ENCODE measurements around the gene C14orf93.

Gene C14orf93

GRCh38 chr14:23045419-23046357, 35.7 kb upstream of the C14orf93 start:
- DNase-seq (ENCODE audit: low read depth in 1 of 2, low spot score in 1 of 2): no peak

GRCh38 chr14:23044840-23045239, 34.9 kb upstream of the C14orf93 start:
- no peak for DNase-seq (ENCODE audit: low read depth in 1 of 2, low spot score in 1 of 2)

- no peak for DNase-seq (ENCODE audit: low read depth in 1 of 2, low spot score in 1 of 2)
These were observed 33.8 kb upstream of the C14orf93 start for GRCh38 chr14:23043754-23044153.

DNA sequence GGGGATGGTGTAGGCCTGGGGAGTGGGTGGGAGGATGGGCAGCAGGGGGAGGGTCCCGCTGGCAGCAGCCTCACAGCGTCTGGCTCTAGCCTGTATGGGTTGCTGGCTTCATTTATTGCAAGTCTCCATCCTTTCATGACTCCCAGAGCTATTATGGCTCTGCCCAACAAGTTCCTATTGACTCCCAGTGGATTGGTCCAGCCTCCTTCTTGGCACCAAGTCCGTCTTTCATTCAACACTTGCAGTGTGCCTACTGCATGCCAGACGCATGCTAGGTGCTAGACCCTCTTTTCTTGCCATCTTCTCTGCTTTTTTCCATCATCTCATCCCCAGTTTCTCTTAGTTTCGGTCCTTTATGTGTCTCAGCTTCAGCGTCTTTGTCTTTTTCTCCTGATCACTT, 33.2 kb upstream of the C14orf93 start:
- no peak for DNase-seq (ENCODE audit: low read depth in 1 of 2, low spot score in 1 of 2)

- DNase-seq (ENCODE audit: low read depth in 1 of 2, low spot score in 1 of 2): no peak
These were observed 32.4 kb upstream of the C14orf93 start, which contains the start of gene PSMB11 for GRCh38 chr14:23042162-23042965. Gene PSMB11, plus strand, starts transcription at chr14:23042212. Its CDS starts 14 bp downstream, at chr14:23042226.

DNA sequence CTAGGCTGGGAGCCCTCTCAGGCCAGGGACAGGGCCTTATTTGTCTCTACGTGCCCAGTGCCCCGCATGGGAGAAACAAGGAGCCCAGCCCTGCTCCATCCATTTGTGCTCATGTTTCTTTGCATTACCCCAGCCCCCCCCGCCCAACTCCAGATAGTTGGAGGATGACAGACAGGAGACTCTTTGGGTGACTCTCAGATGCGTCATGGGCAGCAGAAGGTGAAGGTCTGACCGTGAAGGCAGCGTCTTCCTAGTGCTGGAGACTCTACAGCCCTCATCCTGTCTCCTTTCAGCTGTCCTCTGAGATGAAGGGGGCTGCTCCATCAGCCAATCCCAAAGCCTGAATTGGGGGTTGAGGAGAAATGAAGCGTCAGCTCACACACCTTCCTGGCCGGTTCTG, 31.8 kb upstream of the C14orf93 start:
- no peak for DNase-seq (ENCODE audit: low read depth in 1 of 2, low spot score in 1 of 2)

- DNase-seq (ENCODE audit: low read depth in 1 of 2, low spot score in 1 of 2): no peak
These were observed 30.2 kb upstream of the C14orf93 start for GRCh38 chr14:23040100-23040499.

DNA sequence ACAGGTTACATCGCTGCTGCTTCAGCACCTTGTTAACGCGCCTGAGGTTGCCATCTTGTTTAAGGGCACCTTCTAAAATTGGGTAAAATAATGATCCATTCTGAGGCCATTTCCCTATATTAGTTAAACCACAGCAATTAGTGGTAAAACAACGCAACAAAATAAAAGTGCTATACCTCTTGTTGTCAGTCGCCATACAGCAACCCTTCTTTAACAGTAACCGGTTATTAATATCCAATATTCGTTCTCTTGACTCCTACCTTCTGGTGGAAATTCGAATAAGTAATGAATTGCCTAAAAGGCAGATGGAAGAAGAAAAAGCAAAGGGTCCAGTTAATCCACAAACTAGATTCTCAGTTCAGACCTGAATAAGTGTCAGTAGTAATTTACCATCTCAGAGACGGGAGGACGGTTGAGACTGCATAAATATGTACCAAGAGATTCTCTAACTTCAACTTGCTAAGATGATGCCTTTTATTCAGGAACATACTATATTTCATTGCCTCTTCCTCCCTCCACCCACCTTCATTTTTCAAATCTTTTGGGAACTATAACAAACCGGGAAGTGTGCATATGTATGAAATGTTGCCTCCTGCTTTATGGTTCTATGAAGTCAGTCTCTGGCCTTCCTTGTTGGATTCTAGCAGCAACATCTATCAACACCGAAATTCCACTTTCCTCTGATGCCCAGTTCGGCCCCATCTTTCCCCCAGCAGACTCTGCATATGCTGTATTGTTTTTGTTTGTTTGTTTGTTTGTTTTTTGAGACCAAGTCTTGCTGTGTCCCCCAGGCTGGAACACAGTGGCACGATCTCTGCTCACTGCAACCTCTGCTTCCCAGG, 25.6 kb upstream of the C14orf93 start:
- no peak for DNase-seq (ENCODE audit: low read depth in 1 of 2, low spot score in 1 of 2)

DNA sequence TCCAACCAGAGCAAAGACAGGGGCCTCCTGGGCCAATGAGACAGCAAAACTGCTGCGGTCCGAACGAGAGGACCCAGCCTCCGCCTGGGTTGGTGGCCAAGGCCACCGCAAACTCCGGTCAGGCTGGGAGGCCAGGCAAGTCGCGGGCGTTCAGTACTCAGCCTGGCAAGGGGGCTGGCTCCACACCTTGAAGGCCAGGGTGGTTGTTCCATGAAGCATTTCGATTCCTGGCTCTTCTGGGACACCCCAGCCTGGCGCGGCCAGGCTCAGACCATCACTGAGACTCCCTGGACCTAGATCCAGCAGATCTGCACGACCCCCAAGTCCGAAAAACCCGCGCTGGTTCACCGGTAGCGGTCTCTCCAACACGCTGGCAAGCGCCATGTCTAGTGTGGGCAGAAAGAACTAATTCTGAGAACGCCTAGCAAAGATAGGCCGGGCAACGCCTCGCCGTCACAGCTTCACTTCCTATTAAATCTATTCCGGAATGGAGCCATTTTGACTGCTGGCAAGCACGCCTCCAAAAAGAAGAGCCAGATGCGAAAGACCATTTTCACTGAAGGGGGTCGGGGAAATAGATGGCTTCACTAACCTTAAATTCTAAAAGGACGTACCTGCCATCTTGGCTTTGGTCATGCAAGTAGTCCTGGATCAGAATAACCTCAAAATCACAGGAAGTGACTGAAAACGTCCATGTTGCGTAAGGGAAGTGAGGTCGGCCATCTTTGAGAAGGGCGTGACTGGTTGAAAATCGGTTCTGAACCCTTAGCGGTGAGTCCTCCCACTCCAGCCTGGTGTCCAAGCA, 24.8 kb upstream of the C14orf93 start, which contains the start of gene PSMB5:
Gene PSMB5 (minus strand): TSS at position 403 of the 805 bp plus-strand sequence. CDS start 19 bp downstream, at position 384.
- DNase-seq (ENCODE audit: low read depth in 1 of 2, low spot score in 1 of 2): peak; percentile 72 to 87

DNA sequence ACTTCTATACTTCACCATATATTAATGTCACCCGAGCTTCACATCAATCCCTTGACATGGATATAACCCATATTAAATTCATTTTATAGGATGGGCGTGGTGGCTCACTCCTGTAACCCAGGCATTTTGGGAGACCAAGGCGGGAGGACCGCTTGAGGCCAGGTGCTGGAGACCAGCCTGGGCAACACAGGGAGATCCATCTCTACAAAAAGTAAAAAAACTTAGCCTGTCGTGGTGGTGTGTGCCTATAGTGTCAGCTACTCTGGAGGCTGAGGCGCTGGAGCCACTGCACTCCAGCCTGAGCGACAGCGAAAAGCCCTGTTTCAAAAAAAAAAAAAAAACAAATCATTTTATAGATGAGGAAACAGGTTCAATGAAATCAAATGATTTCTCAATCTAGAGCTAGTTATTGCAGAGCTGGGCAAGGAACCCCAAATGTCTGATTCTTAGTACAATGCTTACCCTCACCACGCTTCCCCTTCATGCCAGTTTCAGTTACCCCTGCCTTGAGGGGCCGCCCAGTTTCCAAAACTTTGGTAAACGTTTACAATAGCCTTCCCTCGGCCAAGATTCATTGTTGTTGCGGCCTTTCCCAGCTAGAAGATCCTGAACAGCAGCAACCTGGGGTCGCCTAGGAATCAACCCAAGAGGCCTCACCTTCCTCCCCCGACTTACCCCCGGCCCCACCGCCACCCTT, 24.0 kb upstream of the C14orf93 start:
- no peak for DNase-seq (ENCODE audit: low read depth in 1 of 2, low spot score in 1 of 2)

DNA sequence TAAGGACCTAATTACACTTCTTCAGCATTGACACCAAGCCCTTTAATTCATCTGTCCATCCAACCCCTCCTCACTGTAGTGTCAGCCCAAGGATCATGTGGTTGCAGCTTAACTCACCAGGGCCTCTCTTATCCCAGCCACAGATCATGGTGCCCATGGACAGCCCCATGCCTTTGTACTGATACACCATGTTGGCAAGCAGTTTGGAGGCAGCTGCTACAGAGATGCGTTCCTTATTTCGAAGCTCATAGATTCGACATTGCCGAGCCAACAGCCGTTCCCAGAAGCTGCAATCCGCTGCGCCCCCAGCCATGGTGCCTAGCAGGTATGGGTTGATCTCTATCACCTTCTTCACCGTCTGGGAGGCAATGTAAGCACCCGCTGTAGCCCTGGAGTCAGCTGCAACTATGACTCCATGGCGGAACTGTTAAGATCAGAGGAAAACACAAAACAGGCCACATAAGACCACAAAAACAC, 23.3 kb upstream of the C14orf93 start:
- no peak for DNase-seq (ENCODE audit: low read depth in 1 of 2, low spot score in 1 of 2)

DNA sequence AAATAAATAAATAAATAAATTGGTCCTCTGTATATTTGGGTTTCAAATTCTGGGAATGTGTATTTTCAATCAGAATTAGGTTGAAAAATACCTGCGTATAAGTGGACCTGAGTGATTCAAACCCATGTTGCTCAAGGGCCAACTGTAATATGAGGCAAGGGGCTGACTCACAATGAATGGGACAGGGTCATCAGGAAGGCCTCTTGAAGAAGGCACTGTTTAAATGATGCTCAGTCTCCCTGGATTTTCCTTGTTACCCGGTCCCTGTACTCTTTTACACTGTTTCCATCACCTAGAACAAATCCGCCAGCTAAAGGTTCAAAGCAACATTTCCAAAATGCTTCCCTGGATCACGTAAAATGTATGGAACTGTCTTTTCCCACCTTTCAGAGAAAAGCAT, 21.0 kb upstream of the C14orf93 start:
- no peak for DNase-seq (ENCODE audit: low read depth in 1 of 2, low spot score in 1 of 2)

DNA sequence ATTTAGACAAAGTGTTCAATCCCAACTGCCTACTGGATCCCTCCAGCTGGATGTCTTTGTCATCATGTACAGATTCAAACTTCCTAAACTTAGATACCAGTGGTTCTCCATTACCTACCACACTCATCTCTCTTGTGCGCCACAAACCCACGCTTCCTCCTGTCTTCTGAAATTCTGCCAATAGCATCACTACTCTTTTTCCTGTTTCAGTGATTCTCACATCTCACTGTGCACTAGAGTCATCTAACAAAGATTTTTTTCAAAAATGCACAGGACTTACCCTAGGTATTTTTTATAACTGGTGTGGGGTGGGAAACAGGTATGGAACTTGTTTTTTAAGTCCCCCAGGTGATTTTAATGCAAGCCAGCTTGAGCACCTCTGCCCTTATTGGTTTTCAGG, 18.9 kb upstream of the C14orf93 start:
- no peak for DNase-seq (ENCODE audit: low read depth in 1 of 2, low spot score in 1 of 2)

DNA sequence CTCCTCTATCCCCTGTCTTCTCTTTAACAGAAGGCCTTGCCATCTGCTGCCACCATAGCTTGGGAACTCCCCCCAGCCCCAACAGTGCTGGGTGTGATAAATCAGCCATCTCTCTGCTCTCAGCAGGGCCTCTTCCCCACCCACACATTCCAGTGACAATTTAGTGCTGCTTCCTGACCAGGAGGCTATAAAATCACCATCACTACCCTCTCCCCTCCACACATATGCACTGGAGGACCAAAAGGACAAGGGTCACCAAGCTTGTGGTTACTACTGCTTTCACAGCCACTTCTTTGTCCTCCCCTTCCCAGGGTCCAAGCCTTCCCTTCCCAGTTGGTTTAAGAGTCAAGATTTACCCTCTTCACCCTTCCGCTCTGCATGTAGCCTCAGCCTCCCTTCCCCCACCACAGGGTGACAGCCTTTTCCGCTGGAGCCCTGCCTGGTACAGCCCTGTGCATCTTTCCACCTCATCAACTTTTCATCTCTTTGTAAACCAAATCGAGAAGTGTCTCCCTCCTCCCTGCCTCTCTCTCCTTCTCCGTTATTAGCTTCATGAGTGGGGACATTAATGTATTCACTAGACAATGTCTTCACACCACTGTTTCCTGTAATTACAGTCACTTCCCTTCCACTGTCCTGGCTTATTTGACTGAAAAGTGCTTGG, 15.3 kb upstream of the C14orf93 start:
- no peak for DNase-seq (ENCODE audit: low read depth in 1 of 2, low spot score in 1 of 2)

- DNase-seq (ENCODE audit: low read depth in 1 of 2, low spot score in 1 of 2): no peak
These were observed 14.7 kb upstream of the C14orf93 start for GRCh38 chr14:23024612-23025075.

DNA sequence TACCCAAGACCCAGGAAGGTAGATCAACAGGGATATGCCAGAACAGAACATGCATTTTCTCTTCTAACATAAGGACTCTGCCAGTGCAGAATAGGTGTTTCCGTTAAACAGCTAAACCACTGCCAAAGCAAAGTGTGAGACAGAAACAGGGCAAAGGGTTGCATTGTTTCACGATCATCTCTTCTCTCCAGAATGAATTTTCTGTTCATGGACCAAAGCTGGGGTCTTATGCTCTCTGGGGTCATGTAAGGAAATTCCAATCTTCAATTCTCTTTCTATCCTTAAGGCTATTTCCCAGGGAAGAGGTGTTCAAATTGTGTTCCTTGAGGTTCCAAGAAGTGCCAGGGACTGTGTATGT, 13.8 kb upstream of the C14orf93 start:
- DNase-seq (ENCODE audit: low read depth in 1 of 2, low spot score in 1 of 2): no peak

- no peak for DNase-seq (ENCODE audit: low read depth in 1 of 2, low spot score in 1 of 2)
These were observed 13.3 kb upstream of the C14orf93 start for GRCh38 chr14:23023022-23023794.

DNA sequence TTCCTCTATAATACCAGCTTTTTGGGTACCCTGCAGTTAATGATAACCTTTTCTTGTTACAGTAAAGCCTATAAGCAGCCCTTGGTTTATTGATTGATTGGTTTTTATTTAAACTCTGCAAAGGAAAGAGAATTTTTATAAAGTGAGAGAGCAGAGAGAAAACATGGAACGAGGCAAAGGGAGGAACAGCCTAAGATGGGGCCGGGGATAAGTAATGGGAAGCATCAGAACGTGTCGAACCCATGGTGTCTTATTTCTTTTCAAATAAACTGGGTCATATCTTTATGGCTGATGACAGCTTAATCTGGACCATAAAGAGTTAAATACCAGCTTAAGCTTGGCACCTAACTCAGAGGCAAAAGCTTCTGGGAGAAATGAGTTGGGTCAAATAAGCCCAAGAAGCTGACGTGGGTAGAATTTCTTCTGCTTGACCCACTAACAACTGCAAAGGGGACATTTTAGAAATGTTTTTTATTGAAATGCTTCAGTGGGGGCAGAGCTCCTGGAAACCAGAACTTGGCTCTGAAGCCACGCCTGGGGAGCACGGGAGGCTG, 12.0 kb upstream of the C14orf93 start:
- DNase-seq (ENCODE audit: low read depth in 1 of 2, low spot score in 1 of 2): no peak
